NCI-H82 treated with DMSO at 0.1 percent for 48 hours (cell line): ENCODE measurements around the gene SAC3D1.

ENCODE experiments used
- DNase-seq: peaks from one replicate; lab custom pipeline; 2025; ENCODE audit not compliant: unreplicated experiment; lab: John Stamatoyannopoulos, UW

The SAC3D1 gene

GRCh38 chr11:65086809-65087208 is 45.8 kb downstream of the SAC3D1 start:
- no peak for DNase-seq

DNA sequence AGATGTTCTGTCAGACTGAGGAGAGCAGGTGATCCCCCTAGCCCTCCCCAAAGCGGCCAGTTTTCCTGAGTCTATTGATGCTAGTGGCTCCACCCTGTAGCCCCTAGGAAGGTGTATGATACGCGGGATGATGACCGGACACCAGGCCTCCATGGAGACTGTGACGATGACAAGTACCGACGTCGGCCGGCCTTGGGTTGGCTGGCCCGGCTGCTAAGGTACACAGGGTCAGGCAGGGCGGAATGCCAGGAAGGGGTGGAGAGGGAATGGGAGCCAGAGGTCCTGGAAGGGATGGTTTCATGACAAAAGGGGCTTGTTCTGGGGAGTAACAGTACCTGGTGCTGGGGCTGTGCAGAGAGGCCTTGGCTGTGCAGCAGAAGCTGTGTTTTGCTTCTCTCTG is 46.2 kb downstream of the SAC3D1 start:
- DNase-seq: no peak

DNA sequence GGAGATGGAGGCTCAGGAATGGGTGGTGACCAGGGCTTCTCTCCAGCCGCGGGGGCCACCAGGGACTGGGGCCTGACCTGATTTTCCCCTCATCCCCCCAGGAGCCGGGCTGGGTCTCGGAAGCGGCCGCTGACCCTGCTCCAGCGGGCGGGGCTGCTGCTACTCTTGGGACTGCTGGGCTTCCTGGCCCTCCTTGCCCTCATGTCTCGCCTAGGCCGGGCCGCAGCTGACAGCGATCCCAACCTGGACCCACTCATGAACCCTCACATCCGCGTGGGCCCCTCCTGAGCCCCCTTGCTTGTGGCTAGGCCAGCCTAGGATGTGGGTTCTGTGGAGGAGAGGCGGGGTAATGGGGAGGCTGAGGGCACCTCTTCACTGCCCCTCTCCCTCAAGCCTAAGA is 46.8 kb downstream of the SAC3D1 start:
- DNase-seq: no peak

DNA sequence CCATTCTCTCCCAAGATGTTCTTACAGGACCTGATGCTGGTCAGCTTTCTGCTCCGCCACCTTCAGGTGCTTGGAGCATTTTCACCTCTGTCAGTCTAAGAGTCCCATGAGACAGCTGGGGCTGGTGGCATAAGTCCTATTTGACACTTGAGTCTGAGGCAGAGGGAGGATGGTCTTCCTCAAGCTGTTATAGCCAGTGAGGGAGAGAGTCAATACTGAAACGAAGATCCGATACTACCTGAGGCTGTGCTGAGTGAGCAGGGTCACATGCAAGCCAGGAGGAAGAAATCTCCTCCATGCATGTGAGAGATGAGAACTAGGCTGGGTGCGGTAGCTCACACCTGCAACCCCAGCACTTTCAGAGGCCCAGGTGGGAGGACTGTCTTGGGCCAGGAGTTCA is 48.6 kb downstream of the SAC3D1 start:
- DNase-seq: no peak

DNA sequence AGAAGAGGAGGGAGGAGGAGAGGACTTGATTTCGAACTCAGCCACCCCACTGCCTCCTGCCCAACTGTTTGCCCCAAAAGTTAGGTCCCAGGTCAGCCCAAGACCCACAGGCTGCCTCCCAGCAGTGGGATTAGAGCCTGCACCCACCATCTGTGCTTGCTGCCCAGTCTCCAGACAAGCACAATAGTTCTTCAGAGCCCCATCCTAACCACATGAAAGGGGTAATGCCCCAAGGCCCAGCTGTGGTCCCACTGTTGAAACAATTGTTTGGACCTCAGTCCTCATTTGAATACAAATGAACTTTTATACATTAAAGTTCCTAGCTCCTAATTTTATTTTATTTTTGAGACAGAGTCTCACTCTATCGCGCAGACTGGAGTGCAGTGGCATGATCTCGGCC is 49.6 kb downstream of the SAC3D1 start:
- no peak for DNase-seq
